ENCODE results near the gene KRT40.

KRT40 gene

DNA sequence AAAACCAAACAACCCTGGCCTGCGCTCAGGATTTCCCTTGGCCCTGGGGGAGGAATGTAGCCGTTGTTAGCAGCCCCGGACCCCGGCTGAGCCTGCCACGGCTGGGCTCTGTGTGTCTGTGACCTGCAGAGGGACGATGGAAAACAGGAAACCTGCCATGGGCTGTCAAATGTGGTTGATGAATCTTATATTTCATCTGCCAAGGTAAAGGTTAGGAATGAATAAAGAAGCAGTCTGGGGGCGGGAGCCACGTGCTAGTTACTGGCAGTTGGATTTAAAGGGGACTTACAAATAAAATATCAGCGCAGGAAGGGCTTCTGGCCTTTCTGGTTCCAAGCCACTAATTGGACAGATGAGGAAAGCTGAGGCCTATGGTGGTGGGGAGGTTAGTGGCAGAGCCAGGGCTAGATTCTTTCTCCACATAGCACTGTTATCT is 46.7 kb downstream of the KRT40 start, which contains the start of gene KRT23:
TSS of gene KRT23 (minus strand) at position 263 of the 436 bp plus-strand sequence. CDS start 1,043 bp downstream, outside the sequence.
- DNase-seq (ENCODE audit: extremely low spot score): no peak
- CTCF ChIA-PET: no interaction called here
- POLR2A ChIA-PET: no interaction called here
- TF ChIP-seq FOXM1 (IDR thresholded peaks at IDR 0.05; ENCODE audit: borderline replicate concordance) (no peak), LEF1 (IDR thresholded peaks at IDR 0.05; ENCODE audit: borderline replicate concordance) (no peak), FOXA1 (IDR thresholded peaks at IDR 0.05) (no peak), NFRKB (IDR thresholded peaks at IDR 0.05) (no peak), SP1 (IDR thresholded peaks at IDR 0.05) (no peak), ZNF384 (IDR thresholded peaks at IDR 0.05) (no peak), SUZ12 (IDR thresholded peaks at IDR 0.05) (no peak), HDGF (IDR thresholded peaks at IDR 0.05; ENCODE audit: borderline replicate concordance) (no peak)

DNA sequence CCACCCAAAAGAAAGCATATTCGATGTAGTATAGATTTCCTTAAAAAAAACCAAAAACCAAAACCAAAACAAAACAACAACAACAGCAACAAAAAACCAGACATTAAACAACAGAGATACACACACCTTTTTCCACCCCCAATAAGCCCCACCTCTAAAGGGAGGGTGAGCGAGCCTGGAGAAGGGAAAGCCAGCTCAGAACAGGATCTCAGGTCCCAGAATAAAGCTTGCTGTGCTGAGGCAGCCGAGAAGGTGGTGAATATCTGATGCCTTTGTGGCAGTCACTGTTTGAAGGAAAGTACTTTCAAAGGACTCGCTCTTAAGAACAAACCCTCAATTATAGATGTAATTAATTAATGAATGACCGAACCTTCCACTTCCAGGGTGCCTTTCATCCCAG is 47.1 kb downstream of the KRT40 start:
- ChIA-PET POLR2A (no interaction called here), CTCF (no interaction called here)
- DNase-seq (ENCODE audit: extremely low spot score): no peak
- TF ChIP-seq FOXK2 (IDR thresholded peaks at IDR 0.05) (no peak), SUZ12 (IDR thresholded peaks at IDR 0.05) (no peak), ELF4 (IDR thresholded peaks at IDR 0.05) (no peak), ZNF384 (IDR thresholded peaks at IDR 0.05) (no peak), NFRKB (IDR thresholded peaks at IDR 0.05) (no peak), CTBP1 (IDR thresholded peaks at IDR 0.05; ENCODE audit: borderline replicate concordance) (no peak), BHLHE40 (IDR thresholded peaks at IDR 0.05; ENCODE audit: borderline replicate concordance) (no peak), FOXA1 (IDR thresholded peaks at IDR 0.05) (no peak), TARDBP (IDR thresholded peaks at IDR 0.05) (no peak), FOXM1 (IDR thresholded peaks at IDR 0.05; ENCODE audit: borderline replicate concordance) (no peak), SP1 (IDR thresholded peaks at IDR 0.05) (no peak), L3MBTL2 (conservative IDR thresholded peaks at IDR 0.05) (no peak), HDGF (IDR thresholded peaks at IDR 0.05; ENCODE audit: borderline replicate concordance) (no peak), ARNT (IDR thresholded peaks at IDR 0.05) (no peak), LEF1 (IDR thresholded peaks at IDR 0.05; ENCODE audit: borderline replicate concordance) (no peak)
- TF ChIP-seq, protein P1, sequence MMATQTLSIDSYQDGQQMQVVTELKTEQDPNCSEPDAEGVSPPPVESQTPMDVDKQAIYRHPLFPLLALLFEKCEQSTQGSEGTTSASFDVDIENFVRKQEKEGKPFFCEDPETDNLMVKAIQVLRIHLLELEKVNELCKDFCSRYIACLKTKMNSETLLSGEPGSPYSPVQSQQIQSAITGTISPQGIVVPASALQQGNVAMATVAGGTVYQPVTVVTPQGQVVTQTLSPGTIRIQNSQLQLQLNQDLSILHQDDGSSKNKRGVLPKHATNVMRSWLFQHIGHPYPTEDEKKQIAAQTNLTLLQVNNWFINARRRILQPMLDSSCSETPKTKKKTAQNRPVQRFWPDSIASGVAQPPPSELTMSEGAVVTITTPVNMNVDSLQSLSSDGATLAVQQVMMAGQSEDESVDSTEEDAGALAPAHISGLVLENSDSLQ (IDR thresholded peaks at IDR 0.05): no peak

DNA sequence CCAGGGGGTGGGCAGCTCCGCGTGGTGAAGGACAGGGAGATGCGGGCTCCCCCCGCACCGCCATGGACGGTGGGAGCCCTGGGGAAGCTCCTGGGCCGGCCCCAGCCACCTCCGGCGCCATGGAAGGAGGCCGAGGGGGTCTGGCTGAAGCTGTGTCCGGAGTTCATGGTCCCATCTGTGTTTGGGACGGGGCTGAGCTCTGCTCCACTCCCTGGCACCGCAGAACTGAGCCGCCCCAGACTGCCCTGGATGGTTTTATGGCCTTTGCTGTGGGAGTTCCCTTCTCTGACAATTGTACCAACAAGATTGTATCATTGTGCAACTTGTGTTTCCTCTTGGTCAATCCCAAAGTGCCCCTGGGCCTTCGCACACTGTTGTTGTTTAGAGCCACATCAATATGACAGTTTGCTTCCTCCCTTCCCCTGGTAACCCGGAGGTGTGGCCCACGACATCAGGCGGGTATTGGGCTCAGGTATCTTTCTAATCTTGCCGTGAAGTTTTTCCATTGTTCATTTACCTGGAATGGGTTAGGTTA is 47.6 kb downstream of the KRT40 start:
- POLR2A ChIA-PET: no interaction called here
- CTCF ChIA-PET: no interaction called here
- TF ChIP-seq FOXA1 (IDR thresholded peaks at IDR 0.05) (no peak), LEF1 (IDR thresholded peaks at IDR 0.05; ENCODE audit: borderline replicate concordance) (no peak), FOXK2 (IDR thresholded peaks at IDR 0.05) (no peak), HDGF (IDR thresholded peaks at IDR 0.05; ENCODE audit: borderline replicate concordance) (no peak), BHLHE40 (IDR thresholded peaks at IDR 0.05; ENCODE audit: borderline replicate concordance) (no peak), SUZ12 (IDR thresholded peaks at IDR 0.05) (no peak), L3MBTL2 (conservative IDR thresholded peaks at IDR 0.05) (no peak)
- DNase-seq (ENCODE audit: extremely low spot score): no peak

DNA sequence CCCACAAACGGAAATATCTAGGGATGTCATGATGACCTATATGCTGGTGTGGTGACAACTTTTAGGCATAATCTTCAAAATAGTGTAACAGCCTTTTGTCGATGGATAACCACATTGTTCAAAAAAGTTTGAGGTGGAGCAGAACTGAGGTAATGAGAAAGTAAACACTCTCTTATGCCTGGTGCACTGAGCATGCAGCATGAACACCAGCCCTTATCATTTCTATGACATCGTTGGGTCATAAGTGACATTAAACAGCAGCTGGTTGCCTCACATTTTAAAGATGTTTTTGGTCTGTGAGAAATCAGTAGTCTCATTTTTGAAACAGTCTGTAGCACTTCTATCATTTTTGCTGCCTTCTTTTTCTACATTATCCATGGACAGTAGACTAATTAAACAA is 48.5 kb downstream of the KRT40 start:
- CTCF ChIA-PET: no interaction called here
- POLR2A ChIA-PET: no interaction called here
- DNase-seq (ENCODE audit: extremely low spot score): no peak
- TF ChIP-seq ARNT (IDR thresholded peaks at IDR 0.05): no peak
- TF ChIP-seq CTBP1 (IDR thresholded peaks at IDR 0.05; ENCODE audit: borderline replicate concordance): no peak

DNA sequence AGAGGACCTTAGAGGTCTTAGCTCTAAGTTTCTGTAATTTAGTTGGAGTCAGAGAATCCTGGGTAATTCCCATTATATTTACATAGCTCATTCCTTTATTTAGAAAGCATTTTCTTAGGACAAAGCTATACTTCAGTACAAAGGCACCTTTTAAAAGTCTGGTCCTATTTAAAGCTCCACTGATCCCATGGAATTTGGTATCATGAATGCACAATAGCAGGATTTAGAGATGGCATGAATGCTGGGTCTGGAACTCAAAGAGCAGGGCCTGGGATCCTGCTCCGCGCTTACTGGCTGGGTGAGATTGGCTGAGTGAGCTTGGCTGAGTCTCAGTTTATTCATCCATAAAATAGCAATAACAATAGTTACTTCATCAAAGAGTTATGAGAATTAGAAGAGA is 51.5 kb downstream of the KRT40 start:
- ChIA-PET CTCF (interaction anchor here (0.5 to 0.6 kb wide), 2 partner anchors 259 to 474 kb away, joined by 3 to 4 read pairs; no protein-coding TSS in a partner anchor), POLR2A (no interaction called here)
- TF ChIP-seq BHLHE40 (IDR thresholded peaks at IDR 0.05; ENCODE audit: borderline replicate concordance): no peak
- TF ChIP-seq FOXM1 (IDR thresholded peaks at IDR 0.05; ENCODE audit: borderline replicate concordance): no peak
- TF ChIP-seq TARDBP (IDR thresholded peaks at IDR 0.05): no peak
- no peak for TF ChIP-seq ZNF384 (IDR thresholded peaks at IDR 0.05)
- no peak for DNase-seq (ENCODE audit: extremely low spot score)

DNA sequence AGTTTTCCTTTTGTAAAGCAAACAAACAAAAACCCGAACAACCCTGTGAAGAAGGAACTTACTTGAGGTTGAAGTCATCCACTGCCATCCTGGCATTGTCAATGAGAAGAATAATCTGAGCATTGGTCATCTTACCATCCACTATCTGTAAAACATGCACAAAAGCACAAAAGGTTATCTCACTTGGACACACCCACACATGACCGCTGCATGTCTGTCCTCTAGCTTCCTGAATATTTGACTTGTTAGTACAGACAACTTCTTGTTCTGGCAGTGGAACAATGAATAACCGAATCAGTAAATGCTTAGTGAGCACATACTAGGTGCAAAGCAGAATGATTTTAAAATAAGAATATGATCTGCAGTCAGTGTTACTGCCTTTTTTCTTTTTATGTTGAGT is 52.8 kb downstream of the KRT40 start:
- ChIA-PET CTCF (interaction anchor here (0.7 kb wide), 1 partner anchor 79 kb away, joined by 3 read pairs; no protein-coding TSS in a partner anchor), POLR2A (no interaction called here)
- no peak for DNase-seq (ENCODE audit: extremely low spot score)
- TF ChIP-seq FOXM1 (IDR thresholded peaks at IDR 0.05; ENCODE audit: borderline replicate concordance) (no peak), TARDBP (IDR thresholded peaks at IDR 0.05) (no peak), BHLHE40 (IDR thresholded peaks at IDR 0.05; ENCODE audit: borderline replicate concordance) (no peak), FOXA1 (IDR thresholded peaks at IDR 0.05) (no peak), SUZ12 (IDR thresholded peaks at IDR 0.05) (no peak), ELF4 (IDR thresholded peaks at IDR 0.05) (no peak), ZNF384 (IDR thresholded peaks at IDR 0.05) (no peak), FOXK2 (IDR thresholded peaks at IDR 0.05) (no peak), SP1 (IDR thresholded peaks at IDR 0.05) (no peak), LEF1 (IDR thresholded peaks at IDR 0.05; ENCODE audit: borderline replicate concordance) (no peak)
- TF ChIP-seq, protein P1 (IDR thresholded peaks at IDR 0.05): no peak

All from HEK293T (cell line).